Spleen (tissue), 7 donors: Measurements from ENCODE around the gene C2orf92.

Experiments used
- CTCF ChIP-seq, 11 experiments: fragments of 200-600 bp in 7 of 11; fragments of 450-650 bp in 4 of 11; sonication (generic) in 4 of 11; IDR thresholded peaks in 8 of 11; conservative IDR thresholded peaks in 3 of 11; 1 replicate in 7 of 11; 2 replicates in 4 of 11; pipeline versions ENCODE4 v1.4.0 to v1.8.0; 2016 to 2021; ENCODE audit warnings: antibody characterized with exemption in 11 of 11, inconsistent platforms in 4 of 11, mild to moderate bottlenecking in 1 of 11
- POLR2A ChIP-seq, 3 donors: fragments of 450-650 bp; IDR thresholded peaks; one replicate each; pipeline ENCODE4 v1.5.1; 2017; ENCODE audit warnings: antibody characterized with exemption in 3 of 3, mild to moderate bottlenecking in 1 of 3
- donor health status: DM: no; HTN: no; CAD: no; lungs with moderate emphysema.
- donor health status: DM: no; HTN: no; CAD: no.
- donor health status: DM: no; HTN: no; CAD: no.

GRCh38 chr2:97656129-97656755, 13.3 kb upstream of the C2orf92 start:
- TF ChIP-seq POLR2A (IDR thresholded peaks at IDR 0.05): no peak
- TF ChIP-seq CTCF (IDR thresholded peaks at IDR 0.05 in 8 of 11, conservative IDR thresholded peaks at IDR 0.05 in 3 of 11): no peak
